K562 (cell line): ENCODE measurements around the gene MDM1. TPM values are rescaled to one million over a fixed set of nuclear protein-coding genes. Genes with fewer than 3 reads are reported as not detected.

Experiments
- CBX5 ChIP-seq: IDR thresholded peaks from 2 replicates; pipeline ENCODE4 v1.6.1; 2014; ENCODE audit warnings: low read depth, borderline replicate concordance
- CREBBP ChIP-seq: IDR thresholded peaks from one replicate; pipeline ENCODE4 v1.6.1; 2012; ENCODE audit warnings: low read depth, mild to moderate bottlenecking, control low read depth, inconsistent platforms, low read length
- CREM ChIP-seq: IDR thresholded peaks from 2 replicates; pipeline ENCODE4 v1.6.1; 2014; ENCODE audit warnings: antibody characterized with exemption, low read depth
- ETV1 ChIP-seq: fragments of 450-650 bp; conservative IDR thresholded peaks from 2 replicates; pipeline ENCODE4 v1.6.1; 2016; ENCODE audit warnings: missing genetic modification characterization, control low read depth, low read depth, missing compliant biosample characterization
- FOXP1 ChIP-seq: sonication (generic); formaldehyde crosslinking; IDR thresholded peaks from 2 replicates; pipeline ENCODE4 v1.8.0; 2022; ENCODE audit warnings: mild to moderate bottlenecking, missing genetic modification reagents
- GMEB1 ChIP-seq: fragments of 250-450 bp; sonication (Bioruptor Pico); IDR thresholded peaks from 2 replicates; pipeline ENCODE4 v1.4.0; 2020; ENCODE audit warnings: mild to moderate bottlenecking
- GTF2A2 ChIP-seq: IDR thresholded peaks from 2 replicates; pipeline ENCODE4 v1.6.1; 2016; ENCODE audit warnings: mild to moderate bottlenecking, missing genetic modification characterization, missing compliant biosample characterization
- LARP7 ChIP-seq: fragments of 450-650 bp; IDR thresholded peaks from 2 replicates; pipeline ENCODE4 v1.6.1; 2016
- POLR2A ChIP-seq: fragments of 450-650 bp; conservative IDR thresholded peaks from 2 replicates; pipeline ENCODE4 v1.6.1; 2016
- RBFOX2 ChIP-seq: fragments of 200-400 bp; formaldehyde crosslinking; IDR thresholded peaks from 2 replicates; pipeline ENCODE4 v1.6.1; 2017; ENCODE audit warnings: low read depth, mild to moderate bottlenecking, low read length, moderate library complexity
- SMARCC2 ChIP-seq: fragments of 450-650 bp; IDR thresholded peaks from 2 replicates; pipeline ENCODE4 v1.6.1; 2017; ENCODE audit warnings: antibody characterized with exemption, moderate library complexity, mild to moderate bottlenecking, low read depth
- TAF7 ChIP-seq: fragments of 450-650 bp; IDR thresholded peaks from 2 replicates; pipeline ENCODE4 v1.6.1; 2016; ENCODE audit warnings: missing genetic modification characterization, missing compliant biosample characterization
- ZBTB40 ChIP-seq, 2 experiments: fragments of 450-650 bp in 1 of 2; sonication (generic) in 1 of 2; formaldehyde crosslinking in 1 of 2; IDR thresholded peaks; 2 replicates each; pipeline versions ENCODE4 v1.7.1 to v1.9.0; 2016 to 2022; ENCODE audit warnings: inconsistent platforms in 1 of 2, mild to moderate bottlenecking in 1 of 2, missing genetic modification reagents in 1 of 2
- ZNF263 ChIP-seq: sonication (generic); formaldehyde crosslinking; IDR thresholded peaks from 2 replicates; pipeline ENCODE4 v1.8.0; 2022; ENCODE audit warnings: mild to moderate bottlenecking, missing genetic modification reagents, borderline replicate concordance
- ZNF316 ChIP-seq: fragments of 450-650 bp; IDR thresholded peaks from 2 replicates; pipeline ENCODE4 v1.6.1; 2016
- ZNF740 ChIP-seq, 3 experiments: fragments of 200-800 bp in 1 of 3; sonication (Bioruptor generic) in 1 of 3; sonication (generic) in 1 of 3; formaldehyde crosslinking in 1 of 3; IDR thresholded peaks; 2 replicates each; pipeline versions ENCODE4 v1.6.1 to v1.8.0; 2016 to 2022; ENCODE audit warnings: mild to moderate bottlenecking in 2 of 3, missing compliant biosample characterization in 2 of 3, missing genetic modification characterization in 2 of 3, missing genetic modification reagents in 1 of 3
- polyA plus RNA-seq, 8 experiments: library from polyadenylated mRNA; depleted of rRNA in 4 of 8; stranded (reverse) in 5 of 8; unstranded in 3 of 8; fragments of >200 nt; fragmentation: Nextera tagmentation in 2 of 8; fragmentation: Illumina TruSeq in 1 of 8; extraction: Ambion mirVana in 2 of 8; extraction: Trizol in 1 of 8; gene quantifications; 2 replicates each; pipeline versions ENCODE4 v1.2.1 to v1.2.3, GENCODE V29; 2011 to 2014; ENCODE audit warnings: inconsistent platforms in 1 of 8, missing spikeins in 1 of 8
- total RNA-seq, 7 experiments: library from RNA; depleted of rRNA in 6 of 7; stranded (reverse); fragments of >200 nt in 6 of 7; fragmentation: Illumina TruSeq in 2 of 7; extraction: Trizol in 2 of 7; gene quantifications; 2 replicates each; pipeline versions ENCODE4 v1.2.1 to v1.2.3, GENCODE V29; 2011 to 2021; ENCODE audit warnings: low replicate concordance in 1 of 7

MDM1 gene
- total and polyA plus RNA-seq, 9 of the 15 experiments (the other 6 are each of a cell fraction or from before 2014, with no cell fraction given), result 7.5 to 16.8 (median 13.1) TPM

GRCh38 chr12:68364893-68365725 is 32.9 kb upstream of the MDM1 start (continued):
- TF ChIP-seq GTF2A2 (tag), result no peak
- peak; percentile 1; the same call in 1 of the 2 replicates for TF ChIP-seq ZNF316
- peak; percentile 66; the same call in 1 of the 2 replicates for TF ChIP-seq CREM
- 0 out of 2 replicates have a peak, but pooled peaks have one; percentile 6 for TF ChIP-seq GMEB1
- TF ChIP-seq ZNF740 (CRISPR knock-in tag; IDR thresholded peaks at IDR 0.05), result 0 out of 2 replicates have a peak, but pooled peaks have one; percentile 37
- TF ChIP-seq ZNF740 (tag; IDR thresholded peaks at IDR 0.05), result no peak
- no peak; the same call in 1 of the 2 replicates for TF ChIP-seq CBX5
- 0 out of 2 replicates have a peak, but pooled peaks have one; percentile 29 for TF ChIP-seq TAF7
- no peak for TF ChIP-seq SMARCC2
- TF ChIP-seq FOXP1, result peak; percentile 91
- TF ChIP-seq ZNF263 (CRISPR knock-in tag), result peak; percentile 87
- TF ChIP-seq ETV1 (tag), result peak; percentile 80
- no peak for TF ChIP-seq CREBBP
- peak; percentile 84 for TF ChIP-seq RBFOX2
- peak; percentile 71 for TF ChIP-seq ZBTB40 (IDR thresholded peaks at IDR 0.05)
- no peak for TF ChIP-seq ZBTB40 (CRISPR knock-in tag; IDR thresholded peaks at IDR 0.05)
- TF ChIP-seq POLR2A, result peak; percentile 78
- no peak for TF ChIP-seq LARP7
